Activated naive CD4-positive, alpha-beta T cell treated with Interleukin-2 at 50 U/mL for 16 hours (primary cell): ENCODE measurements around the gene CYSTM1.
"Not testable (repeated sequence)": the region's sequence is repeated elsewhere in the genome, so short reads cannot be mapped to it uniquely, and the experiment has no call there.

ENCODE experiments used
- DNase-seq: peaks from one replicate; pipeline ENCODE4 v3.0.0-alpha.2; 2020

Gene CYSTM1

GRCh38 chr5:140151144-140152021, 23.6 kb upstream of the CYSTM1 start:
- DNase-seq = no peak

- no peak for DNase-seq
Measured at GRCh38 chr5:140152022-140152999, 22.7 kb upstream of the CYSTM1 start.

GRCh38 chr5:140153255-140153654, 21.7 kb upstream of the CYSTM1 start:
- DNase-seq = no peak

- no peak for DNase-seq
Measured at GRCh38 chr5:140153905-140154304, 21.1 kb upstream of the CYSTM1 start.

- DNase-seq = not testable (repeated sequence)
Measured at GRCh38 chr5:140154710-140155381, 20.1 kb upstream of the CYSTM1 start.

GRCh38 chr5:140157032-140157781, 17.8 kb upstream of the CYSTM1 start:
- DNase-seq = peak; percentile 87

- no peak for DNase-seq
Measured at GRCh38 chr5:140159014-140159927, 15.7 kb upstream of the CYSTM1 start.

GRCh38 chr5:140162275-140162674, 12.7 kb upstream of the CYSTM1 start:
- DNase-seq = no peak

- DNase-seq = no peak
Measured at GRCh38 chr5:140162781-140163180, 12.2 kb upstream of the CYSTM1 start.

- no peak for DNase-seq
Measured at GRCh38 chr5:140165101-140165922, 9.7 kb upstream of the CYSTM1 start.

GRCh38 chr5:140165923-140166270, 9.1 kb upstream of the CYSTM1 start:
- no peak for DNase-seq

GRCh38 chr5:140166911-140167310, 8.1 kb upstream of the CYSTM1 start:
- no peak for DNase-seq

GRCh38 chr5:140168371-140168770, 6.6 kb upstream of the CYSTM1 start:
- no peak for DNase-seq

GRCh38 chr5:140169410-140169809, 5.6 kb upstream of the CYSTM1 start:
- DNase-seq = no peak

- DNase-seq = no peak
Measured at GRCh38 chr5:140172483-140172882, 2.5 kb upstream of the CYSTM1 start.

GRCh38 chr5:140174014-140174413, 974 bp upstream of the CYSTM1 start:
- DNase-seq = no peak

GRCh38 chr5:140175367-140176030, 511 bp downstream of the CYSTM1 start:
- DNase-seq = peak; percentile 68

- no peak for DNase-seq
Measured at GRCh38 chr5:140176031-140176387, 1.0 kb downstream of the CYSTM1 start.

GRCh38 chr5:140178086-140178410, 3.1 kb downstream of the CYSTM1 start:
- DNase-seq = no peak
